ENCODE measurements around the gene EMC1.
A peak's percentile ranks its signal among the peaks of the same experiment; 100 is the strongest.
"Not testable (repeated sequence)": the region's sequence is repeated elsewhere in the genome, so short reads cannot be mapped to it uniquely, and the experiment has no call there.

The EMC1 gene

GRCh38 chr1:19251305-19252196 is at the start of gene EMC1, which contains the start of gene MRTO4:
Gene EMC1, minus strand, starts transcription at chr1:19251524. Its CDS starts 15 bp downstream, at chr1:19251509.
Gene MRTO4, plus strand, starts transcription at chr1:19251805. Its CDS starts 31 bp downstream, at chr1:19251836.
- Histone ChIP-seq H3K4me1 (peaks cover 31 to 59% (median 36%) of the 10 kb centered on the region in 10 experiments), H3K36me3 (peaks cover 18 to 72% (median 54%) of the 10 kb centered on the region in 11 experiments), H3K9ac (peak within 1 kb of the TSS; percentile 90 to 98 (median 95)), H3K27ac (peak within 1 kb of the TSS; percentile 92 to 99 (median 97)), H3K27me3 (no peaks in the 10 kb centered on the region), H4K20me1 (peaks cover 0 to 83% (median 63%) of the 10 kb centered on the region in 11 experiments; a peak in 18 of 22 replicates), H3K9me3 (replicated peaks in 1 of 11) (no peaks in the 10 kb centered on the region), H3K4me3 (peak within 1 kb of the TSS; percentile 77 to 99 (median 90)), H3K4me2 (peak within 1 kb of the TSS; percentile 86 to 99 (median 95))
- TF ChIP-seq Cebpa-rat (IDR thresholded peaks at IDR 0.05): no peak

DNA sequence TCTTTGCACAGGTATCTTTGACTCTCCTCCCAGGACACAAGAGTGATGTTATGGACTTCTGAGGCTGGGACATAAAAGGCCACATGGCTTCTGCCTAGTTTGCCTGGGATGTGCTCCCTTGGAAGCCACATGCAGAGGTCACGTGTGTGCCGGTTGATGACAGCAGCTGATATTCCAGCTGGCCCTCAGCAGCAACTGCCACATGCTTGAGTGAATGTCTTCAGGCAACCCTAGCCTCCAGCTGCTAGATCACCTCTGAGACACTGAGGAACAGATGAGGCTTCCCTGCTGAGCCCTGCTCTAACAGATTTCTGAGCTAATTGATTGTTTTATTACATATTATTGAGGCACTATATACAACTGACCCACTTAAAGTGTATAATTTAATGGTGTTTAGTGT is 48.9 kb upstream of the EMC1 start:
- H4K20me1 ChIP-seq: no peaks in the 10 kb centered on the region
- H3K27ac ChIP-seq: no peak overlapping the region
- peaks cover 27 to 53% (median 45%) of the 10 kb centered on the region in 11 experiments for H3K36me3 ChIP-seq
- no peak for TF ChIP-seq Cebpa-rat (IDR thresholded peaks at IDR 0.05)
- no peak overlapping the region for H3K9ac ChIP-seq
- no peaks in the 10 kb centered on the region for H3K27me3 ChIP-seq
- no peak overlapping the region for H3K4me2 ChIP-seq
- peaks cover 8 to 13% (median 9%) of the 10 kb centered on the region in 11 experiments for H3K9me3 ChIP-seq (replicated peaks in 1 of 11)
- no peaks in the 10 kb centered on the region for H3K4me1 ChIP-seq
- no peak overlapping the region for H3K4me3 ChIP-seq

- Histone ChIP-seq H3K4me1 (no peaks in the 10 kb centered on the region), H3K27me3 (peaks cover 0 to 3% (median 0%) of the 10 kb centered on the region in 11 experiments; a peak in 2 of 22 replicates), H3K4me2 (no peak overlapping the region), H3K4me3 (no peak overlapping the region), H3K27ac (no peak overlapping the region), H3K9me3 (replicated peaks in 1 of 11) (peaks cover 39 to 59% (median 48%) of the 10 kb centered on the region in 11 experiments), H3K36me3 (peaks cover 8 to 39% (median 25%) of the 10 kb centered on the region in 11 experiments; a peak in 20 of 22 replicates), H3K9ac (no peak overlapping the region), H4K20me1 (no peaks in the 10 kb centered on the region)
- TF ChIP-seq Cebpa-rat (IDR thresholded peaks at IDR 0.05): no peak
These were observed 43.3 kb upstream of the EMC1 start for GRCh38 chr1:19294638-19295037.

GRCh38 chr1:19289244-19289643 is 37.9 kb upstream of the EMC1 start:
- no peaks in the 10 kb centered on the region for H4K20me1 ChIP-seq
- peaks cover 20 to 38% (median 29%) of the 10 kb centered on the region in 11 experiments for H3K9me3 ChIP-seq (replicated peaks in 1 of 11)
- peak overlapping the region in 9 of 10 experiments; percentile 40 to 63 (median 48); a peak in 16 of 20 replicates for H3K4me3 ChIP-seq
- TF ChIP-seq Cebpa-rat (IDR thresholded peaks at IDR 0.05): no peak
- H3K4me1 ChIP-seq: peaks cover 4 to 10% (median 7%) of the 10 kb centered on the region in 10 experiments; a peak in 15 of 20 replicates
- H3K27me3 ChIP-seq: peaks cover 5 to 22% (median 8%) of the 10 kb centered on the region in 11 experiments; a peak in 18 of 22 replicates
- no peak overlapping the region for H3K27ac ChIP-seq
- H3K4me2 ChIP-seq: peak overlapping the region; percentile 77 to 93 (median 84)
- peaks cover 1 to 21% (median 12%) of the 10 kb centered on the region in 11 experiments; a peak in 13 of 22 replicates for H3K36me3 ChIP-seq
- H3K9ac ChIP-seq: peak overlapping the region in 3 of 11 experiments; percentile 39 to 56 (median 48); a peak in 3 of 22 replicates

DNA sequence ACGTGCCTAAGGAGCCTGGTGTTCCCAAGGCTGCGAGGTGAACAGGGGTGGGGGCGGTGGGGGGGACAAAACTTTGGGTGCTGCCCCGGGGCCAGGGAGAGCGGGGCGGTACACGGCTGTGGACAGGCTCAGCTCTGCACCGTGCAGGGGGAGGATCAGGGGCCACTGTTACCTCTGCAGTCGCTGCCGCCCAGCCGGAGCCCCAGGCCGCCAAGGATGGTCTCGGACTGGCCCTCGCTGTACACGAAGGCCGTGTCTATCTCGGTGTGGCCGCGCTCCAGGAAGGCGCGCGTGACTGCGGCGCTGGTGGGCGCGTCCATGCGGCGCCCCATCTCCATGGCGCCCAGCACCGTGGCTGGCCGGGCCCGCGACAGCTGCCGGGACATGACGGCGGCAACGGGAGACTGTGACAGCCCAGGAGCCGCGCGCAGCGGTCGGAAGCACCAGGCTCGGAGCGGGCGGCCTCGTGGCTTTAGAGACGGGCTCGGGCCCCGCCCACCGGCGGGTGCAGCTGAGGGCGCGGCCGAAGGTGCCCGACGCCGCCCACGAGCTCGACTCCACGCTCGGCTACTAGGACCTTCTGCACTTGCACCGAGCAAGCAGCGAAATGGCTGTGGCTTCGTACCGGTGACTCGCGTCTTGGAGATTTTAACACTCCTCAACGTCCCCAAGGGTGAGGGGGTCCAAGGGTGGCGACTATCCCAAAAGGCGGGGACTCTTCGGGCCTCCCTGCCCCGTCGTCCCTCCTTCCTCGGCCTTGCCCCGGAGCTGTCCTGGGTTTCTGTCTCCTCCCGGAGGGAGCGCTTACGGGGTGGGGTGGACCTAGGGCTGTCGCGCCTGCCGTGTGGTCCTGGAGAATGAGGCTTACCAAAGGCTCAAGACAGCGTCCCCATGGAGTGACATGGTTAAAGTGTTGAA is 37.3 kb upstream of the EMC1 start, which contains the start of gene AKR7A3:
Gene AKR7A3 (minus strand): TSS at position 447 of the 918 bp plus-strand sequence. CDS start 61 bp downstream, at position 386.
- peak within 1 kb of the TSS; percentile 30 to 63 (median 46); a peak in 19 of 20 replicates for H3K4me3 ChIP-seq

DNA sequence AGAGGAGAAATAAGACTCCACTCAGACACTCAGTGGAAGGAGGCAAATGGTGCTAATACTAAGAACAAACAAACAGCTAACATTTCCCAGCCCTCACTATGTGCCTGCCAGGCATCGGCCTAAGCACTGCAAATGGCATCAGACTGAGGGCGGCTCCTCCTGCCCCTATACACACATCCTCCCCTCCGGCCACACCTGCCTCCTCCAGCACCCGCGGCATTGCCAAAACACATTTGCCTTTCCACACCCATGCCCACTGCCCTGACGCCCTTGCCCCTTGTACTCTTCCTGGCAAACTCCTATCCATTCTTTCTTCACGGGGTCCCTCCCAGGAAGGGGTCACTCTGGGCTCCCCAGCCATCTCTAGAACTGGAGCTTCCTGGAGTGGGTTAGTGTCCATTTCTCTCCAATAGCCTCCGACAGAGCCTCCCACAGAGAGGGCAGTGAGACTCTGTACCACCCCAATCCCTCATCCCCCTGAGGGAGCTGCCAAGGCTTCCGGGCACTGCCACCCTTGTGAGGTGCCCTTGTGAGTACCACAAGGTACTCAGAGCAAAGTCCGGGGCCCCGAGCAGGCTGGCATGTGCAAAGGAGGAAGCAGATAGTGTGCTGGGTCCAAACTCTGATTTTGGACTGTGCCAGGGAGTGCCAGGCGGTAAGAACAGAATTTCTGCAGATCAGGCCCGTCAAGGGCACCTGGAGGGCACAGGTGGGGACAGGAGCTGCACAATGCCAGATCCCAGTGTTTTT is 36.3 kb upstream of the EMC1 start:
- peaks cover 4 to 10% (median 7%) of the 10 kb centered on the region in 10 experiments; a peak in 15 of 20 replicates for H3K4me1 ChIP-seq
- peaks cover 11 to 21% (median 14%) of the 10 kb centered on the region in 11 experiments; a peak in 20 of 22 replicates for H3K9me3 ChIP-seq (replicated peaks in 1 of 11)
- peak overlapping the region in 5 of 11 experiments; percentile 79 to 86 (median 84); a peak in 3 of 22 replicates for H3K4me2 ChIP-seq
- no peak overlapping the region for H3K27ac ChIP-seq
- H3K9ac ChIP-seq: no peak overlapping the region
- no peaks in the 10 kb centered on the region; a peak in 1 of 22 replicates for H4K20me1 ChIP-seq
- no peak overlapping the region for H3K4me3 ChIP-seq
- H3K27me3 ChIP-seq: peaks cover 5 to 22% (median 8%) of the 10 kb centered on the region in 11 experiments; a peak in 18 of 22 replicates
- peaks cover 0 to 12% (median 6%) of the 10 kb centered on the region in 11 experiments; a peak in 8 of 22 replicates for H3K36me3 ChIP-seq
- TF ChIP-seq Cebpa-rat (IDR thresholded peaks at IDR 0.05): no peak

More for the DNA sequence above, 37.3 kb upstream of the EMC1 start, which contains the start of gene AKR7A3:
- peaks cover 14 to 31% (median 23%) of the 10 kb centered on the region in 11 experiments; a peak in 21 of 22 replicates for H3K9me3 ChIP-seq (replicated peaks in 1 of 11)
- not testable (repeated sequence) for H4K20me1 ChIP-seq, H3K4me1 ChIP-seq, H3K27ac ChIP-seq
- peak within 1 kb of the TSS; percentile 77 to 93 (median 84) for H3K4me2 ChIP-seq
- peak within 1 kb of the TSS in 7 of 11 experiments; percentile 13 to 56 (median 33); a peak in 9 of 22 replicates for H3K9ac ChIP-seq
- peaks cover 0 to 18% (median 6%) of the 10 kb centered on the region in 11 experiments; a peak in 8 of 22 replicates for H3K36me3 ChIP-seq
- H3K27me3 ChIP-seq: peaks cover 5 to 22% (median 8%) of the 10 kb centered on the region in 11 experiments; a peak in 18 of 22 replicates

DNA sequence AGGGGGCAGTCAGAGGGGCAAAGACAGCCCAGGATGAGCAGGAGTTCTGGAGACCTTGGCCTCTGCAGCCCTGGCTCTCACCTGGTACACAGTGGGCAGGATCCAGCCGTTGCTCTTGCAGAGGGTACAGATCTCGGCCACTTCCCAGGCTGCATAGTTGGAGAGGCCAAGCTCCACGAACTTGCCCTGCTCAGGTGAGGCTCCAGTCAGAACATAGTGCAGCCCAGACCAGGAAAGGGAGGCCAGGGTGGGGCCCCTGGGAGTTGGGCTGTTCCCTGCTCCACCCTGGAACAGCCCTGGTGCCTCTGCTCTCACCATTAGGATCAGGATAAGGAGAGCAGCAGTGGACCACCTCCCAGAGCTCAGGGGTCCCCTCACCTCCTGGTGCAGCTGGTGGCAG is 34.5 kb upstream of the EMC1 start:
- H3K36me3 ChIP-seq; H3K4me2 ChIP-seq; H3K4me3 ChIP-seq; H3K9ac ChIP-seq; H3K9me3 ChIP-seq (replicated peaks in 1 of 11); H3K4me1 ChIP-seq; H3K27ac ChIP-seq; H4K20me1 ChIP-seq: not testable (repeated sequence)
- H3K27me3 ChIP-seq: peaks cover 5 to 22% (median 8%) of the 10 kb centered on the region in 11 experiments; a peak in 18 of 22 replicates

DNA sequence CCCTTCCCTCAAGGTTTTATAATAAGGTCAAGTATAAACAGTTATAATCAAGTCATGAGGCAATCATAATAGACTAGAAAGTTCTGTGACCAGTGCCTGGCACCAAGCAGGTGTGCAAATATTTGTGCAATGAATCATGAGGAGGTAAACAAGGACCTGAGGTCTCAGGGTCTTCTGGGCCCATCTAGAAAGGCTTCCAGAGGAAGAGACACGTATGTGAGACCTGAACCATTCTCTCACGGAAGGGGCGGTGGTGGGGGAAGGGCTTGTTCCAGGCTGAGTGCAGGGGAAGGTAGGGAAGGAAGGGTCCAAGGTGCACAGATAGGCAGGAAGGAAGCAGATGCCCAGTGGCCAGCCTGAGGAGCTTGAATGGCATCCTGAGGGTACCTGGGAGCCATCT is 34.0 kb upstream of the EMC1 start:
- H3K9ac ChIP-seq, H3K4me1 ChIP-seq: not testable (repeated sequence)

More for the DNA sequence above, 34.0 kb upstream of the EMC1 start:
- H3K4me2 ChIP-seq; H4K20me1 ChIP-seq; H3K36me3 ChIP-seq; H3K9me3 ChIP-seq (replicated peaks in 1 of 11); H3K4me3 ChIP-seq; H3K27ac ChIP-seq: not testable (repeated sequence)
- H3K27me3 ChIP-seq: peaks cover 5 to 22% (median 8%) of the 10 kb centered on the region in 11 experiments; a peak in 18 of 22 replicates
